UCSD-AML1 (cell line): ENCODE measurements around the gene GAL3ST1.

ENCODE experiments used
- DNase-seq: peaks from one replicate; lab custom pipeline; 2025; ENCODE audit not compliant: unreplicated experiment; lab: John Stamatoyannopoulos, UW

Gene GAL3ST1

GRCh38 chr22:30538280-30538679 is 36.2 kb downstream of the GAL3ST1 start:
- DNase-seq = no peak

GRCh38 chr22:30537083-30537731 is 37.3 kb downstream of the GAL3ST1 start:
- no peak for DNase-seq

- no peak for DNase-seq
Observed at GRCh38 chr22:30535182-30535581, 39.3 kb downstream of the GAL3ST1 start.

GRCh38 chr22:30531651-30532608 is 42.5 kb downstream of the GAL3ST1 start:
- DNase-seq = no peak

GRCh38 chr22:30526656-30527055 is 47.8 kb downstream of the GAL3ST1 start:
- DNase-seq = no peak

- DNase-seq = no peak
Observed at GRCh38 chr22:30523646-30524489, 50.6 kb downstream of the GAL3ST1 start.

- DNase-seq = no peak
Observed at GRCh38 chr22:30521368-30522156, 52.9 kb downstream of the GAL3ST1 start.

- no peak for DNase-seq
Observed at GRCh38 chr22:30519842-30520425, 54.5 kb downstream of the GAL3ST1 start.

- DNase-seq = no peak
Observed at GRCh38 chr22:30516731-30517130, 57.7 kb downstream of the GAL3ST1 start.

GRCh38 chr22:30516273-30516672 is 58.2 kb downstream of the GAL3ST1 start:
- no peak for DNase-seq

- no peak for DNase-seq
Observed at GRCh38 chr22:30514252-30514651, 60.2 kb downstream of the GAL3ST1 start.

GRCh38 chr22:30513462-30513861 is 61.0 kb downstream of the GAL3ST1 start:
- DNase-seq = no peak

- DNase-seq = no peak
Observed at GRCh38 chr22:30511911-30512310, 62.6 kb downstream of the GAL3ST1 start.

- DNase-seq = no peak
Observed at GRCh38 chr22:30511109-30511508, 63.4 kb downstream of the GAL3ST1 start.

- no peak for DNase-seq
Observed at GRCh38 chr22:30508216-30508615, 66.2 kb downstream of the GAL3ST1 start.

- no peak for DNase-seq
Observed at GRCh38 chr22:30507670-30508069, 66.8 kb downstream of the GAL3ST1 start.

- DNase-seq = no peak
Observed at GRCh38 chr22:30506507-30506968, 67.9 kb downstream of the GAL3ST1 start.
